K562 (cell line): ENCODE measurements around the gene SH3BP2. TPM values are rescaled to one million over a fixed set of nuclear protein-coding genes. Genes with fewer than 3 reads are reported as not detected.

ENCODE experiments used
- ARID1B ChIP-seq: fragments of 450-650 bp; IDR thresholded peaks from 2 replicates; pipeline ENCODE4 v1.6.1; 2016; ENCODE audit warnings: antibody characterized with exemption, mild to moderate bottlenecking, inconsistent platforms
- ARID2 ChIP-seq: fragments of 450-650 bp; IDR thresholded peaks from 2 replicates; pipeline ENCODE4 v1.6.1; 2017; ENCODE audit warnings: antibody characterized with exemption, mild to moderate bottlenecking
- BCLAF1 ChIP-seq, 2 experiments: fragments of 450-650 bp in 1 of 2; IDR thresholded peaks; 2 replicates each; pipeline ENCODE4 v1.6.1; 2011 to 2017; ENCODE audit warnings: low read depth in 2 of 2, antibody characterized with exemption in 1 of 2, borderline replicate concordance in 1 of 2, low read length in 1 of 2, mild to moderate bottlenecking in 1 of 2, mixed read lengths in 1 of 2; ENCODE audit not compliant: control insufficient read depth in 1 of 2
- BRF1 ChIP-seq: IDR thresholded peaks from 3 replicates; pipeline ENCODE4 v1.6.1; 2011; ENCODE audit warnings: borderline replicate concordance, mild to moderate bottlenecking; ENCODE audit not compliant: insufficient read length; ENCODE audit errors: extremely low read depth
- DEAF1 ChIP-seq: fragments of 450-650 bp; formaldehyde crosslinking; IDR thresholded peaks from 2 replicates; pipeline ENCODE4 v1.4.0; 2020; ENCODE audit warnings: mild to moderate bottlenecking, moderate library complexity
- FOS ChIP-seq: IDR thresholded peaks from 3 replicates; pipeline ENCODE4 v1.6.1; 2011; ENCODE audit not compliant: insufficient read length; ENCODE audit errors: extremely low read depth
- FOXP4 ChIP-seq: sonication (generic); formaldehyde crosslinking; IDR thresholded peaks from 2 replicates; pipeline ENCODE4 v1.8.0; 2022; ENCODE audit warnings: mild to moderate bottlenecking, missing genetic modification reagents, borderline replicate concordance
- GABPB1 ChIP-seq: sonication (generic); formaldehyde crosslinking; IDR thresholded peaks from 2 replicates; pipeline ENCODE4 v1.8.0; 2022; ENCODE audit warnings: mild to moderate bottlenecking, missing genetic modification reagents
- HBP1 ChIP-seq: fragments of 450-650 bp; formaldehyde crosslinking; IDR thresholded peaks from 2 replicates; pipeline ENCODE4 v1.4.0; 2022; ENCODE audit warnings: missing genetic modification characterization
- HDAC8 ChIP-seq: fragments of 450-650 bp; IDR thresholded peaks from 2 replicates; pipeline ENCODE4 v1.6.1; 2016; ENCODE audit warnings: mild to moderate bottlenecking, missing genetic modification characterization, moderate library complexity, missing compliant biosample characterization
- HNRNPL ChIP-seq: fragments of 200-400 bp; formaldehyde crosslinking; IDR thresholded peaks from 2 replicates; pipeline ENCODE4 v1.6.1; 2017; ENCODE audit warnings: low read depth, mild to moderate bottlenecking, low read length
- KDM4B ChIP-seq, 2 experiments: fragments of 450-650 bp in 1 of 2; sonication (generic) in 1 of 2; IDR thresholded peaks; 2 replicates each; pipeline ENCODE4 v1.6.1; 2016 to 2017; ENCODE audit warnings: borderline replicate concordance in 2 of 2, antibody characterized with exemption in 1 of 2, low read depth in 1 of 2, mild to moderate bottlenecking in 1 of 2
- NEUROD1 ChIP-seq: fragments of 150-350 bp; IDR thresholded peaks from 2 replicates; pipeline ENCODE4 v1.6.1; 2014; ENCODE audit warnings: borderline replicate concordance, low read length, low read depth; ENCODE audit not compliant: partially characterized antibody
- RUNX1 ChIP-seq: sonication (generic); IDR thresholded peaks from 2 replicates; pipeline ENCODE4 v1.6.1; 2016; ENCODE audit warnings: antibody characterized with exemption, low read depth
- SETDB1 ChIP-seq: IDR thresholded peaks from one replicate; pipeline ENCODE4 v1.6.1; 2012; ENCODE audit warnings: low read length, control low read depth, inconsistent platforms
- SMARCA5 ChIP-seq: fragments of 450-650 bp; IDR thresholded peaks from 2 replicates; pipeline ENCODE4 v1.6.1; 2016
- SMARCE1 ChIP-seq: fragments of 450-650 bp; IDR thresholded peaks from 2 replicates; pipeline ENCODE4 v1.7.1; 2016; ENCODE audit warnings: mild to moderate bottlenecking
- ZFX ChIP-seq: sonication (generic); formaldehyde crosslinking; IDR thresholded peaks from 2 replicates; pipeline ENCODE4 v1.8.0; 2022; ENCODE audit warnings: mild to moderate bottlenecking, missing genetic modification reagents, moderate library complexity
- ZNF444 ChIP-seq: fragments of 250-450 bp; sonication (Bioruptor Pico); IDR thresholded peaks from 2 replicates; pipeline ENCODE4 v1.4.0; 2020; ENCODE audit warnings: mild to moderate bottlenecking, moderate library complexity
- ZNF57 ChIP-seq: fragments of 450-650 bp; formaldehyde crosslinking; IDR thresholded peaks from 2 replicates; pipeline ENCODE4 v1.4.0; 2020; ENCODE audit warnings: mild to moderate bottlenecking, moderate library complexity
- polyA plus RNA-seq, 8 experiments: library from polyadenylated mRNA; depleted of rRNA in 4 of 8; stranded (reverse) in 5 of 8; unstranded in 3 of 8; fragments of >200 nt; fragmentation: Nextera tagmentation in 2 of 8; fragmentation: Illumina TruSeq in 1 of 8; extraction: Ambion mirVana in 2 of 8; extraction: Trizol in 1 of 8; gene quantifications; 2 replicates each; pipeline versions ENCODE4 v1.2.1 to v1.2.3, GENCODE V29; 2011 to 2014; ENCODE audit warnings: inconsistent platforms in 1 of 8, missing spikeins in 1 of 8
- total RNA-seq, 7 experiments: library from RNA; depleted of rRNA in 6 of 7; stranded (reverse); fragments of >200 nt in 6 of 7; fragmentation: Illumina TruSeq in 2 of 7; extraction: Trizol in 2 of 7; gene quantifications; 2 replicates each; pipeline versions ENCODE4 v1.2.1 to v1.2.3, GENCODE V29; 2011 to 2021; ENCODE audit warnings: low replicate concordance in 1 of 7

Gene SH3BP2
- total and polyA plus RNA-seq, 9 of the 15 experiments (the other 6 are each of a cell fraction or from before 2014, with no cell fraction given), result 0.34 to 16.0 (median 5.1) TPM

- TF ChIP-seq BCLAF1 (IDR thresholded peaks at IDR 0.05; ENCODE audit: borderline replicate concordance in 1 of 2, control insufficient read depth in 1 of 2, low read depth in 2 of 2, low read length in 1 of 2) (no peak), ARID1B (peak; percentile 58), BRF1 (no peak), HNRNPL (no peak), NEUROD1 (peak; percentile 52), SMARCA5 (peak; percentile 93), ZNF444 (no peak), ZFX (CRISPR knock-in tag) (no peak), ZNF57 (no peak), GABPB1 (CRISPR knock-in tag) (peak; percentile 62; the same call in 1 of the 2 replicates), KDM4B (IDR thresholded peaks at IDR 0.05; ENCODE audit: borderline replicate concordance in 2 of 2, low read depth in 1 of 2) (no peak), RUNX1 (no peak), FOS (peak; percentile 49), HDAC8 (tag) (no peak), SETDB1 (no peak), HBP1 (no peak), DEAF1 (CRISPR knock-in tag) (no peak), SMARCE1 (0 out of 2 replicates have a peak, but pooled peaks have one; percentile 18), FOXP4 (CRISPR knock-in tag) (no peak), ARID2 (no peak)
Measured at GRCh38 chr4:2803624-2804448, 11.0 kb downstream of the SH3BP2 start (continued).
